Measurements from ENCODE around the gene ATXN7. TPM values are rescaled to one million over a fixed set of nuclear protein-coding genes. Genes with fewer than 3 reads are reported as not detected.

The ATXN7 gene
- total and polyA plus RNA-seq, 4 donors, result 2.8 to 13.6 (median 5.6) TPM

DNA sequence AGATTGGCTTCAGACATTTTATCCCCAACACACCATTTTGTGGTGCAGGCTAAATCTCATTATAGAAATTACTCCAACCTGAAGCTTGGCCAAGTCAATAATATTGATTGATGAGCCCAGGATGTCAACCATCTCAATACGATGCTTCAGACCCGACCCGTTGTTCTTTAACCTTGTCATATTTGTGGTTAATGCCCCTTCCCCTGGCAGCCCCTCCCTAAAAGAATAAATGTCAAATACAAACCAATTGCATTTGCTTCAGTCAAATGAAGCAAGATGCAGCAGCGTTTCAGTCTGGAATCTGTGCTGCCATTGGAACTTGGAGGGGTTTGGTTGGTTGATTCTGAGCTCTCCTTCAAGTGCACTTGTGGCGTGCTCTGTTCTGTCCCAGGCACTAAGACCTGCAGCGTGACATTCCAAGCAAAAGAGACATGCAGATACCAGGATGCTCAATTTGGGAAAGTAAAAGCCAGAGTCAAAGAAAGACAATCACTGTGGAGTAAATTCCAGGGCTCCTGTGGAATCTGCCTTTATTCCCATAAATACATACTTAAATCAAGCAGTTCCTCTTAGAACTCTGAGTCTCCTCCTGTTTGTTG lies 183.4 kb downstream of the ATXN7 start:
- H3K9ac ChIP-seq (ENCODE audit: low read depth in 1 of 2, low read length in 2 of 2), result no peak overlapping the region
- no peaks in the 10 kb centered on the region for H3K4me1 ChIP-seq (ENCODE audit: control insufficient read depth in 4 of 4, insufficient read depth in 4 of 4, low read length in 3 of 4)
- peaks cover 0 to 3% (median 0%) of the 10 kb centered on the region in 4 donors for H3K27me3 ChIP-seq (ENCODE audit: control insufficient read depth in 4 of 4, insufficient read depth in 4 of 4, low read length in 3 of 4)
- no peaks in the 10 kb centered on the region for H3K36me3 ChIP-seq (ENCODE audit: control insufficient read depth in 4 of 4, insufficient read depth in 3 of 4, low read depth in 1 of 4, low read length in 3 of 4)
- no peak overlapping the region for H3K4me3 ChIP-seq (ENCODE audit: low read depth in 1 of 3, low read length in 3 of 3)
- no peak for DNase-seq (ENCODE audit: low spot score)
- 41% methylated on average over 6 of the region's 6 CpGs for WGBS
- TF ChIP-seq RXRA (IDR thresholded peaks at IDR 0.05) (no peak), FOXA2 (IDR thresholded peaks at IDR 0.05) (no peak)
- no peaks in the 10 kb centered on the region for H3K9me3 ChIP-seq (ENCODE audit: control insufficient read depth in 4 of 4, low read length in 3 of 4)
- no peak overlapping the region for H3K27ac ChIP-seq (ENCODE audit: low read depth in 1 of 2, low read length in 2 of 2)

DNA sequence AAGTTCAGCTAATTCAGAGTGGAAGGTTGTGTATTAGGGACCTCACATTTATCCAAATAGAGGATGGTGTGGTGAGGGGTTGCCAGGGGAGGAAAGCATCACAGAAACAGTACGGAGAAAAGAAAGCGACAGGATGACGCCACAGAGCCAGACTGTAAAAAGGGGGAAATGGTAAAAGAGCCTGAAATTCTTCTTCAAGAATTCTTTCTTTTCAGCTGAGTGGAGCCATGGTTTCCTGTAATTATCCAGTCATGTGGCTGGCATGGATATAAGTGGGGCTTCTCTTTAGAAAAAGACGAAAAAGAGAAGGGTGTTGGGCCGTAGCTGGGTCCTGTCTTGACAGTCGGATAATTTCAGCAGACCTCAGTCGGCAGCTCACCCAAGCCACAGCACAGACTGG lies 184.1 kb downstream of the ATXN7 start:
- no peak overlapping the region for H3K9ac ChIP-seq (ENCODE audit: low read depth in 1 of 2, low read length in 2 of 2)
- H3K4me3 ChIP-seq (ENCODE audit: low read depth in 1 of 3, low read length in 3 of 3), result no peak overlapping the region
- H3K27me3 ChIP-seq (ENCODE audit: control insufficient read depth in 4 of 4, insufficient read depth in 4 of 4, low read length in 3 of 4), result peaks cover 0 to 3% (median 0%) of the 10 kb centered on the region in 4 donors
- H3K9me3 ChIP-seq (ENCODE audit: control insufficient read depth in 4 of 4, low read length in 3 of 4), result no peaks in the 10 kb centered on the region
- no peak overlapping the region for H3K27ac ChIP-seq (ENCODE audit: low read depth in 1 of 2, low read length in 2 of 2)
- DNase-seq (ENCODE audit: low spot score), result no peak
- H3K4me1 ChIP-seq (ENCODE audit: control insufficient read depth in 4 of 4, insufficient read depth in 4 of 4, low read length in 3 of 4), result no peaks in the 10 kb centered on the region
- TF ChIP-seq, protein P1, sequence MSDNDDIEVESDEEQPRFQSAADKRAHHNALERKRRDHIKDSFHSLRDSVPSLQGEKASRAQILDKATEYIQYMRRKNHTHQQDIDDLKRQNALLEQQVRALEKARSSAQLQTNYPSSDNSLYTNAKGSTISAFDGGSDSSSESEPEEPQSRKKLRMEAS (IDR thresholded peaks at IDR 0.05), result no peak
- TF ChIP-seq SP1 (IDR thresholded peaks at IDR 0.05) (no peak), NR2F2 (IDR thresholded peaks at IDR 0.05) (no peak), FOXA2 (IDR thresholded peaks at IDR 0.05) (no peak), RXRA (IDR thresholded peaks at IDR 0.05) (no peak), HNF4A (conservative IDR thresholded peaks at IDR 0.05) (no peak), YY1 (IDR thresholded peaks at IDR 0.05) (no peak), FOXA1 (IDR thresholded peaks at IDR 0.05) (no peak), TAF1 (conservative IDR thresholded peaks at IDR 0.05) (no peak), JUND (IDR thresholded peaks at IDR 0.05) (no peak), GABPA (IDR thresholded peaks at IDR 0.05 in 1 of 2, conservative IDR thresholded peaks at IDR 0.05 in 1 of 2) (no peak)
- TF ChIP-seq, protein P2, sequence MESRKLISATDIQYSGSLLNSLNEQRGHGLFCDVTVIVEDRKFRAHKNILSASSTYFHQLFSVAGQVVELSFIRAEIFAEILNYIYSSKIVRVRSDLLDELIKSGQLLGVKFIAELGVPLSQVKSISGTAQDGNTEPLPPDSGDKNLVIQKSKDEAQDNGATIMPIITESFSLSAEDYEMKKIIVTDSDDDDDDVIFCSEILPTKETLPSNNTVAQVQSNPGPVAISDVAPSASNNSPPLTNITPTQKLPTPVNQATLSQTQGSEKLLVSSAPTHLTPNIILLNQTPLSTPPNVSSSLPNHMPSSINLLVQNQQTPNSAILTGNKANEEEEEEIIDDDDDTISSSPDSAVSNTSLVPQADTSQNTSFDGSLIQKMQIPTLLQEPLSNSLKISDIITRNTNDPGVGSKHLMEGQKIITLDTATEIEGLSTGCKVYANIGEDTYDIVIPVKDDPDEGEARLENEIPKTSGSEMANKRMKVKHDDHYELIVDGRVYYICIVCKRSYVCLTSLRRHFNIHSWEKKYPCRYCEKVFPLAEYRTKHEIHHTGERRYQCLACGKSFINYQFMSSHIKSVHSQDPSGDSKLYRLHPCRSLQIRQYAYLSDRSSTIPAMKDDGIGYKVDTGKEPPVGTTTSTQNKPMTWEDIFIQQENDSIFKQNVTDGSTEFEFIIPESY (IDR thresholded peaks at IDR 0.05), result no peak
- TF ChIP-seq, protein P3, sequence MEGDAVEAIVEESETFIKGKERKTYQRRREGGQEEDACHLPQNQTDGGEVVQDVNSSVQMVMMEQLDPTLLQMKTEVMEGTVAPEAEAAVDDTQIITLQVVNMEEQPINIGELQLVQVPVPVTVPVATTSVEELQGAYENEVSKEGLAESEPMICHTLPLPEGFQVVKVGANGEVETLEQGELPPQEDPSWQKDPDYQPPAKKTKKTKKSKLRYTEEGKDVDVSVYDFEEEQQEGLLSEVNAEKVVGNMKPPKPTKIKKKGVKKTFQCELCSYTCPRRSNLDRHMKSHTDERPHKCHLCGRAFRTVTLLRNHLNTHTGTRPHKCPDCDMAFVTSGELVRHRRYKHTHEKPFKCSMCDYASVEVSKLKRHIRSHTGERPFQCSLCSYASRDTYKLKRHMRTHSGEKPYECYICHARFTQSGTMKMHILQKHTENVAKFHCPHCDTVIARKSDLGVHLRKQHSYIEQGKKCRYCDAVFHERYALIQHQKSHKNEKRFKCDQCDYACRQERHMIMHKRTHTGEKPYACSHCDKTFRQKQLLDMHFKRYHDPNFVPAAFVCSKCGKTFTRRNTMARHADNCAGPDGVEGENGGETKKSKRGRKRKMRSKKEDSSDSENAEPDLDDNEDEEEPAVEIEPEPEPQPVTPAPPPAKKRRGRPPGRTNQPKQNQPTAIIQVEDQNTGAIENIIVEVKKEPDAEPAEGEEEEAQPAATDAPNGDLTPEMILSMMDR (IDR thresholded peaks at IDR 0.05; ENCODE audit: low read depth, low read length, missing input control), result no peak
- TF ChIP-seq, protein P4, sequence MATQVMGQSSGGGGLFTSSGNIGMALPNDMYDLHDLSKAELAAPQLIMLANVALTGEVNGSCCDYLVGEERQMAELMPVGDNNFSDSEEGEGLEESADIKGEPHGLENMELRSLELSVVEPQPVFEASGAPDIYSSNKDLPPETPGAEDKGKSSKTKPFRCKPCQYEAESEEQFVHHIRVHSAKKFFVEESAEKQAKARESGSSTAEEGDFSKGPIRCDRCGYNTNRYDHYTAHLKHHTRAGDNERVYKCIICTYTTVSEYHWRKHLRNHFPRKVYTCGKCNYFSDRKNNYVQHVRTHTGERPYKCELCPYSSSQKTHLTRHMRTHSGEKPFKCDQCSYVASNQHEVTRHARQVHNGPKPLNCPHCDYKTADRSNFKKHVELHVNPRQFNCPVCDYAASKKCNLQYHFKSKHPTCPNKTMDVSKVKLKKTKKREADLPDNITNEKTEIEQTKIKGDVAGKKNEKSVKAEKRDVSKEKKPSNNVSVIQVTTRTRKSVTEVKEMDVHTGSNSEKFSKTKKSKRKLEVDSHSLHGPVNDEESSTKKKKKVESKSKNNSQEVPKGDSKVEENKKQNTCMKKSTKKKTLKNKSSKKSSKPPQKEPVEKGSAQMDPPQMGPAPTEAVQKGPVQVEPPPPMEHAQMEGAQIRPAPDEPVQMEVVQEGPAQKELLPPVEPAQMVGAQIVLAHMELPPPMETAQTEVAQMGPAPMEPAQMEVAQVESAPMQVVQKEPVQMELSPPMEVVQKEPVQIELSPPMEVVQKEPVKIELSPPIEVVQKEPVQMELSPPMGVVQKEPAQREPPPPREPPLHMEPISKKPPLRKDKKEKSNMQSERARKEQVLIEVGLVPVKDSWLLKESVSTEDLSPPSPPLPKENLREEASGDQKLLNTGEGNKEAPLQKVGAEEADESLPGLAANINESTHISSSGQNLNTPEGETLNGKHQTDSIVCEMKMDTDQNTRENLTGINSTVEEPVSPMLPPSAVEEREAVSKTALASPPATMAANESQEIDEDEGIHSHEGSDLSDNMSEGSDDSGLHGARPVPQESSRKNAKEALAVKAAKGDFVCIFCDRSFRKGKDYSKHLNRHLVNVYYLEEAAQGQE (IDR thresholded peaks at IDR 0.05), result no peak
- no peaks in the 10 kb centered on the region for H3K36me3 ChIP-seq (ENCODE audit: control insufficient read depth in 4 of 4, insufficient read depth in 3 of 4, low read depth in 1 of 4, low read length in 3 of 4)
- whole genome bisulfite sequencing, result 80% methylated on average over 7 of the region's 7 CpGs

Measured in liver (tissue), 9 donors.